NCI-H1694 treated with DMSO at 0.1 percent for 48 hours (cell line): ENCODE measurements around the gene MESP2.

Experiments
- DNase-seq: peaks from one replicate; lab custom pipeline; 2025; lab: John Stamatoyannopoulos, UW

MESP2 gene

DNA sequence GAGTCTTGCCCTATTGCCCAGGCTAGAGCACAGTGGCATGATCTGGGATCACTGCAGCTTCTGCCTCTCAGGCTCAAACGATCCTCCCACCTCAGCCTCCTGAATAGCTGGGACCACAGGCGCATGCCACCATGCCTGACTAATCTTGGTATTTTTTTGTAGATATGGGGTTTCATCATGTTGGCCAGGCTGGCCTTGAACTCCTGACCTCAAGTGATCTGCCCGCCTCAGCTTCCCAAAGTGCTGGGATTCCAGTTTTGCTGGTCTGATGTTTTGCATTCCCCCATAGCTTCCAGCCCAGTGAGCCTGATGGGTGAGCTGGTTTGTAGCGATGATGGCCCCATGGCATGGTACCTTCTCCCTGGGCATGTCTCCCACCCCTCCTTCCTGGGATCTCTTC lies 20.4 kb upstream of the MESP2 start:
- DNase-seq, result no peak

DNA sequence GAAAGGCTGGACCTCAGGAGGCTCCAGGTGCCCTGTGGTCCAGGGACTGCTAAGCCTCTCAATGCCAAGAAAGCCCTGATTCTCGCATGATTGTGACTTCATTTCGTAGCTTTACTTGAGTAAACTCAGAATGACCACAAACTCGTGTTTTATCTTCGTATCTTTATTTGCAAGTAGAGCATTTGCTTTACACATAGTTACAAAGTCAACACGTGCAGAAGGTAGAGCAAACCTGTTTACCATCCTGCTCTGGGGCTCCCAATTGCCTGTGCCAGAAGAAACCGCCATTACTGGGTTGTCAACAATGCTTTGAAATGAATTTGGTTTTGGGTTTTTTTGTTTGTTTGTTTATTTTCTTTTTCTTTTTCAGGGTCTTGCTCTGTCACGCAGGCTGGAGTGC lies 19.2 kb upstream of the MESP2 start:
- no peak for DNase-seq

DNA sequence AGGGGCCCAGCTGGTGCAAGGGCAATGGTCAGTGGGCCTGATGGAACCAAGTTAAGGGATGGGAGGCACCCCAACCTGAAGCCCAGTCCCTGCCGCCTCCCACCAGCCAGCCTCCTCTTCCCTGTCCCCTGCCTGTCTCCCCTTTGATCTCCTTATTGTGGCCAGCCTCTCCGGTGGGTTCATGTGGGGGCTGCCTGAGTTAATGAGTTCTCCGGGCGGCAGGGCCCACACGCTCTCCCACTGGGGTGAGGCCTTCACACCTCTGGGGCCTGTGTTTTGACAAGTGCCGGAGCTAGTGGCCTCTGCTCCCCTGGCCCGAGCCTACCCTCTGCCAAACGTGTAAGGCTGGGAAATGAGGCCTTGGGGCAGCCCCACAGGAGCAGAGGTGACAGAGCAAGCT lies 17.8 kb upstream of the MESP2 start:
- no peak for DNase-seq

DNA sequence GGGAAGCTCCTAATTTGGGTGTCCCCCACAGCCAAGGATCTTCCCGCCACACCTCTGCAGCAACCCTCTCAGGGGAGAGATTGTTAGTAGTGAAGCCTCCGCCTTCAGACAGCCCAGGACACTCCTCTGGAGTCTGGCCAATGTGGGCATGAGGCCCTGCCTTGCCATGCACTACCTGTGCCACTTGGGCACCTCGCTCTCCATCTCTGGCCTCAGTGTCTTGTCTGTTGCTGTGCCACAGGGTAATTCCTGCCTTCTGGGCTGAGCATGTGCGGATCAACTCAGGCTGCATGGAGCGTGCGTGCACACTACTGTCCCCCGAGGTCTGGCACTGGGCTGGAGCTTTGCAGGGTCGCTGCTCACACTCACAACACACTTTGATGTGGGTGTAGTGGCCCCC lies 17.2 kb upstream of the MESP2 start:
- DNase-seq, result no peak

DNA sequence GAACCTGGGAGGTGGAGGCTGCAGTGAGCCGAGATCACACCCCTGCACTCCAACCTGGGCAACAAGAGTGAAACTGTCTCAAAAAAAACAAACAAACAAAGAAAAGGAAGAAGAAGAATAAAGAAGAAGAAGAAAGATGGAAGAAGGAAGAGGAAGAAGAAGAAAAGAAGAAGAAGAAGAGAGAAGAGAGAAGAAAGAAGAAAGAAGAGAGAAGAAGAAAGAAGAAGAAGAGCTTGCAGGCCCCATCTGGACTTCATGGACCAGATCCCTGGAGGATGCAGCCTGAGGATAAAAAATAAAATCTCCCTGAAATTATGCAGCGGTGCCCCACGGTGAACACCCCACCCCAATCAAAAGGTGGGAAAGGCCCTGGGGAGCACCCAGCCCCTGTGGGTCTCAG lies 16.3 kb upstream of the MESP2 start:
- DNase-seq, result no peak

DNA sequence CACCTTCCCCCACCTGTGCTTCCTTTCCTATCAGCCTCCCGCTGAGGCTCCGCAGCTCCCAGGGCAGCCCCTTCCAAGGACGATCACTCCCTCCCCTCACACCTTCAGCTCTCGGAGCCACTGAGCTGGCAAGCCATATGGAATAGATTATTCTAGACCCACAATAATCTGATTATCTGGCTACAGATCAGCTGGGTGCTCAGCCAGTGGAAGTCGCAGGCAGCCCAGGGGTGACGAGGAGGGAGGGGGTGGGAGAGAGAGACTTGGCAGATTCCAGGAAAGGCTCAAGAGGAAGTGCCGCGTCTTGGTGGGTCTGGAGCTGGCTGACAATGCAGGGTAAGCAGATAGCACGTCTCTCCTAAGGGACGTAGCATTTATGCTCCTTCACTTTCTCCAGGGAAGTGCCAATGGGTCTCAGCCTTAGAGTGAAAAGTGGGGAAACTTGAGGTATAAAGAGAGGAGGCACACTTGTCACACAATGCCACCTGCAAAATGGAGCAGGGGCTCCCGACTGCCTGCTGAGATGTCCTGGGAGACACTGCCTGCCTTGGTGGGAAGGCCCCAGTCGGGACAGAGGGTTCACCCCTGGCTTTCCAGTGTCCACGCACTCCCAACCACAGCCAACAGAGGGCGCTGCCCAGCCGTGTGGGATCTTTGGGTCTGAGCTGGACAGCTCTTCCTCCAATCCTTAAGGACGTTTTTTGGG lies 15.7 kb upstream of the MESP2 start:
- DNase-seq, result peak; percentile 10

DNA sequence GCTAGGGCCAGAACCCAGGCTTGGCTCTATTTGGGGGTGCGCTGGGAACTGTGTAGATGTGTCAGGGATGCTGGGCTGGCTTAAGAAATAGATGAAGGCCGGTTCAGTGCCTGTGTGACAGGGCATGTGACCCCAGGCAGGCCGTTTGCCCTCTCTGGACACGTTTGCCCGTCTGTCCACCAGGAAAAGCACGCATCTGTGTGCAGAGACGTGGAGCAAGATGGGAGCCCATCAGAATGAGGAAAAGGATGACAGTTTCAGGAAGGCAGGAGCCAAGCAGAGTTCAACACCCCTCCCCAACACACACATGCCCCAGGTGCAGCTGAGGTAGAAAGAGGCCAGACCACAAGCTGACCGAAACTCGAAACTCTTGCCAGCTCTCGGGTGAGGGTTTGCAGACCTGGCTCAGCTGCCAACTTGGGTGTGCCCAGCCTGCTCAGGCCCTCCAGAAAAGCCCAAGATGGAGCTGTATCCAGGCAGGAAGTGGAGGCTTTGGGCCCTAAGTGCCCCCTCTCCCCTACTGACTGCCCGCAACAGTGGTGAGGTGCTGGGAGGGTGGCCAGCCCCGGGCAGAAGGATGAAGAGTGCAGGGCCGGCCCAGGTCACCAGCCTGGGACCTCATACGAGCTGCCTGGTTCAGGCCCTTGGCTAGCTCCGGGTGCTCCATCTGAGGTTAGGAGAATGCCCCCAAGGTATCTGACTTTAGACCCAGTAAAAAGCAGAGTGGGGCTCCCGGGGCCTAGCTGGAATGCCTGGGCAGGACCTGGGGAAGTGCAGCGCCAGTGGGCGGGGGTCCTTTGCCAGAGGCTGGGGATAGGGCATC lies 14.9 kb upstream of the MESP2 start:
- DNase-seq, result no peak

DNA sequence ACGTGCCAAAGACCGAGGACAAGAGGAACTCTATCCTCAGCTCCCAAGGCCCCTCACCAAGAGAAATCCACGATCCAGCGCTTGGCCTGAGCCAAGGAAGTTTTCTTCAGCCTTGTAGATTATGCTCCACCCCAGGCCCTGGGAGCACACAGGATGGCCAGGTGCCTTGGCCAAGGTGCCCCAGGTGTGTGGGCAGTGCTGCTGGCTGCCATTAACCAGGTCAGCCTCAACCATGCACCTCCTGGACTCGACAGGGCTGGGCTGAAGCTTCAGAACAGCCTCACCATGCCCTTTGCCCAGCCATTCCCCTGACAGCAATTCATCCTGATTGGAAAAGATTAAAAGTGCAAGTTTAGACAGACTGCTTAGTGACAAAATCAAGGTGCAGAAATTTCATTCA lies 14.2 kb upstream of the MESP2 start:
- DNase-seq, result no peak

DNA sequence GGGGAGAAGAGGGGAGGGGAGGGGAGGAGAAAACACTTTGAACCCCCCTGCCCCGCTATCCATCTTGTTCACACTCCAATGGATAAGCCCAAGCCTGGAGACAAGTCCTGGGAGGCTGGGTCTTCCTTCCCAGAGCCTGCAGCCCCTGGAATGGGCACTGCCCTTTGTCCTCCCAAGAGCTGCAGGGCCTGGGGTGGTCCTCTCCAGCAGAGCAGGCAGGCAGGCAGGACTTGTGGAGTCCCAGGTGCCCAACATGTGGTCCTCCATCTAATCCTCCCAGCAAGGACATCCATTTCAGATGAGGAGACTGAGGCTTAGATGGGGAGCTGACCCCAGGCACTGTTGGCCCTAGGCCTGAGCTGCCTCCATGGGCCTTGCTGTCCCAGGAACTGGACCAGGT lies 10.4 kb upstream of the MESP2 start:
- DNase-seq, result no peak

DNA sequence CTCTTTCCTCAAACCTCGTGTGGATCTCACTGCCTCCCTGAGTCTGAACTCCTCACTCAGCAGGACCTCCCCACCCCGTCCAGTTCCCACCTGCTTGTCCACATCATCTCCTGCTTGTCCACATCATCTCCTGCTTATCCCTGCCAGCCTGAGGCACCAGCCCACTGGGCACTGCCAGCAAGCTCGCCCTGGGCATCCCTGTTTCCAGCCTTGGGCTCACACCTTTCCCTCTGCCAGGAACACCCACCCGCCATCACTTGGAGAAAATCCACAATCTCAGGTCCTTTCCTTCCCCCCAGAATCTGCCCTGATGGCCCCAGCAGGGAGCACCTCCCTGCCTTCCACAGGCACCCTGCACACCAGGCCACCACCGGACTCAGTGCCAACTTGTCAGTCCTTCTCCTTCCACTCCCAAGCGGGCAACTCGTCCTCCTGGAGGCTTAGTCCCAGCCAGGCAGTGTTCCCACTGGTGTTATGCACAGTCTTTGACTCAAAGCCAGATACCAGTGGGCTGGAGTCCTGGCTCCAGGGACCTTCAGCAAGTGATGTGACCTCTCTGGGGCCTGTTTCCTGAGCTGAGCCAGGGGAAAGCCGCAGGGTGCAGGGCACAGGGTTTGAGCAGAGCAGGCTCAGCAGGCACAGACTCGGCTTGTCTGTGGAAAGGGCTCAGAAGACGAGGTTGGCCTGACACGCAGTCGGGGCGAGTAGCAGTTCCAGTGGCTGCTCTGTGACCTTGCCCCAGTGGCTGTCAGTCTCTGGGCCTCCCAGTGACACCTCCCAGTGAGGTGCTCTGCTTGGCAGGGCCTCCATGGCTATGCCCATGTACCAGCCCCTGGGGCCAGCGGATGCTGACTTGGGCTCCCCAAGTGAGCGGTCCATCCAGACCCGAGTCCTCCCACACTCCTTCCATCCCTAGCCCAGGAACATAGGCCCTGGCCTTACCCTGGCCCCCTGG lies 9.5 kb upstream of the MESP2 start:
- DNase-seq, result no peak

DNA sequence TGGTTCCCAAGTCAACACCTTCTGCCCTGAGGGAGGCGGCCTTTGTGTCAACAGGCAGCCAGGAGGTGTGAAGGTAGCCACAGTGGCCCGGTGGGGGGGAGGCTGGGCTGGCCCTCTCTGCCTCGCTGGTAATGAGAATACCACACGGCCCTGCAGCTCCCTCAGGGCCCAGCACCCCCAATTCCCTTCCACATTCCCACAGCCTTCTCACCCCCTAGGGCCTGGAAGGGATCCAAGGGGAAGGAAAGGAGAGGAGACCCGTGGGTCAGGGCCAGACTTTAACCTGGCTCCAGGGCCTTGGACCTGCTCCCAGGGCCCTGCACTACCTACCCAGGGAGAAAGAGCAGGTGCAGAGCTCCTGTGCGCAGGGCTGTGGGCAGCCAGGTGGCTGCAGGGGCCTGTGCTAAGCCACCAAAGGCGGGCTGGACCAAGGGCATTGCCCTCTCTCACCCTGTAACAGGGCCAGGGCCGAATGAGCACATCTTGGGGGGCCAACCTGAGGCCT lies 8.7 kb upstream of the MESP2 start:
- DNase-seq, result no peak

DNA sequence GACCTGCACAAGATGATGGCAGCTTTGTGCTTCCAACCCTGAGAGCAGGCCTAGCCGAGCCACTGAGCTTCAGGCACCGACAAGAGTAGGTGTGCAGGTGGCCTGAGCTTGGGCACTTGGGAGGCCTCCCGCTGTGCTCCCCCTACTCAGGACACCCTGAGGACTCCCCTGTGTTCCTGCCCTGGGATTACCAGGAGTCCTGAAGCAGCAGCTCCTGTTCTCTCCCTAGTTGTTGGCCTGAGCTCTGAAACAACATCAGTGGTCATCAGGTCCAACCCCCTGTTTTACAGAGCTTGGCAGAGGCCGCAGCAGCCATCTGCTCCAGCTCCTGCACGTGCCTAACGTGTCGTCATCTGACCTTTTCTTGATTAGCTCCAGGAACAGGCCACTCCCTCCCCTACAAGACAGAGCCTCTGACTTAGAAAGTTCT lies 8.0 kb upstream of the MESP2 start:
- no peak for DNase-seq

DNA sequence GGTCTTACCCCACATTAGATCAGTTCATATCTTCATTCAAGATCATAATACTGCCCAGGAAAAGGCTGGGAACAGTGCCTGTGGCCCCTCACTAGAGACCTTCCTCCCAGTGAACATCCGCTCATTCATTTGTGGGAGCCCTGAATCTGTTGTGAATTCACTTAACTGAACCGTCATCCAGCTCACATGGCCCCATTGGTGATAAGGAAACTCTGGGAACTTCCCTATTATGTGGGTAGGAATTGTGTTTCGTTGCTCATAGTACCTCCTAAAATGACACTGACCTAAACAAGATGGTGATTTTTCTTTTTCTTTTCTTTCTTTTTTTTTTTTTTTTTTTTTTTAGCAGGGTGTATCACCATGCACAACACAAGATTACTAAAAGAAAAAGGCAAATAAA lies 6.8 kb upstream of the MESP2 start:
- DNase-seq, result no peak

DNA sequence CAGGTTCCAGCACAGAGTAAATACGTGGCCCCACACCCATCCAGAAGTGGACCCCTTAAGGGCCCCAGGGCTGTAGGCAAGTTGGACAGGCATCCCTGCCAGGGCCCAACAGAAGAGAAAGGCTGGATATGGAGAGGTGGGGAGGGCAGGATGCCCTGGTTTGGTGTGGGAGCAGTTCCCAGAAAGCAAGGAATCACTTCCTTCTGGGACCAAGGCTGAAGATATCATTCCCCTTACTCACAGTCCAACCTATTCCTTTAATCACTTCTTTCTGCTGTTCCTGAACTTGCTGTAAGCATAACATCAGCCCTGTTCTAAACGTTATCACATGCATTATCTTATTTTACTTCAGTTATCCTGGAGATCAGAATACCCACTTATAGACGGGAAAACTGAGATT lies 6.1 kb upstream of the MESP2 start:
- no peak for DNase-seq

DNA sequence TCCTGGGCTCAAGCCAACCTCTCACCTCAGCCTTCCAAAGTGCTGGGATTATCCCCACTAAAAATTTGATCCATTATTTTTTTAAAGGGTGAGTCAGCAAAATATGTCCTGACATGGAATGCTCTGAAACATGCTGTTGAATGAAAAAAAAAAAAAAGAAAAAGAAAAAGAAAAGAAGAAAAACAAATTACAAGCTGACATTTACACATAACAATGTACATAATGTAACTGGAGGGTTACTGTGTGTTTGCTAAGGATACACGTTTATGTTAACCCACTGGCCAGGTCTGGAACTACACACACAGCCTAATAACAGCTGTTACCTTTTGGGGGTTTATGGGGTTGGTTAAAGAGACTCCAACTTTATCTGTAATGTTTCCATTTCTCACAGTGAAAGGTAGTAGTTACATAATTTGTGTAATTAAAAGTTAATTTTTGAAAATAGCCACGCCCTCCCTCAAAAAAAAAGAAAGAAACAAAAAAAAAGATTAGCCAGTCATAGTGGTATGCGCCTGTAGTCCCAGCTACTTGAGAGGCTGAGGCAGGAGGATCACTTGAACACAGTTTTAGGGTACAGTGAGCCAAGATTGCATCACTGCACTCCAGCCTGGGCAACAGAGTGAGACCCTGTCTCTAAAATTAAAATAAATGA lies 3.1 kb upstream of the MESP2 start:
- no peak for DNase-seq

DNA sequence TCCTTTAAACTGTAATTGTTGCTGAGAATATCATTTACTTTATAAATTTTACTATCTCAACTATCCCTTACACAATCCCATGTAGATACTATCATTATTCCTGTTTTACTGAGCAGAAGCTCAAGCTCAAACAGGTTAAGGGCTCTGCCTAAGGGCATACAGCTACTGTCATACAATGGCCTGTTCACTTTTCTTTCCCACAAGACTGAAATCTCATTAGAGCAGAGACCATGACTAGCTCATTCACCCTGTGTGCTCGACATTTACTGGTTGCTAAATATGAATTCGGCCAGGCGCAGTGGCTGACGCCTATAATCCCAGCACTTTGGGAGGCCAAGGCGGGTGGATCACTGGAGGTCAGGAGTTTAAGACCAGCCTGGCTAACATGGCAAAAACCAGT lies 1.6 kb upstream of the MESP2 start:
- DNase-seq, result no peak

DNA sequence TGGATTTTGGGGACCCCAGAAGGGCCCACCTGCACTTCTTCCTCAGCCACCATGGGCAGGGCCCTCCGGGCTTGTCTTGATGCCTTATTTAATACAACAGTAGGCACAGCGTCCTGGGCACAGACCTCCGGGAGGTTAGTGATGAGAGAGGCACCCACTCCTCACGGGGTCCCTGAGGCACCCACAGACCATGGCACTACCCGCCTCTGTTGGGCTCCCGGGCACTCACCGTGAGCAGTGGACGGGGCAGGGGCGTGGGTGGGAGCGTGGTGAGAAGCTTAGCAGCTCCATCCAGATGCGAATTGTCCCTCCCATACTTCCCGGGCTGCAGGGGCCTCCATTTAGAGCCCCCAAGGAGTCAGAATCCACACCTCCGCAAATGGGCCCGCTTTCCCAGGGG lies 317 bp upstream of the MESP2 start:
- no peak for DNase-seq

DNA sequence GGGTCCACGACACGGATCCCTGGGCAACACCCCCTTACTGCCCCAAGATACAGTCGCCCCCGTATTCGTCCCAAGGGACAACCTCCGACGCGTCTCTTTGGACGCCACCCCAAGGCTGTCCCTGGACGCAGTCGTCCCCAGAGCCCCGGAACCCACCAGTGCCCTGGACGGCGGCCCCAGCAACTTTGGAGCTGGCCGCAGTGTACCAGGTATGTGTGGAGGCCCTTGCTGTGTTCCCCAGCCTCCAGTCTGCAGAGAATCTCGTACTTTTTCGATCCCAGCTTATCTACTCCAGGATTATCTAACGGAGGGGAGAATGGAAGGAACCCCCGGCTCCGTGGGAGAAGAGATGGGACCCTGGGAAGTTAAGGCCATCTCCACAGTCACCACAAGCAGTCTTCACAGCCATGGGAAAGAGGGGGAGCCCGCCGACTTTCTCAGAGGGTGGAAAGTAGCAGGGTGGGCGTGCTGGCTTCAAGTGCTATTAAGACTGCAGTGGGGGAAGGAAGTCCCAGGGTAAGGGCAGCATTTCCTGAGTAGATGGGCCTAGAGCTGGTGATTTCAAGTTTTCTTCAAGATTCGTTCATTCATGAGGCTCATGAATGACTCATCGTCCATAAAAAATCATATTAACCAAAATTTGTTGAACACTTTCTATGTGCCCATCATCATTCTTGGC lies 1.1 kb downstream of the MESP2 start:
- no peak for DNase-seq

DNA sequence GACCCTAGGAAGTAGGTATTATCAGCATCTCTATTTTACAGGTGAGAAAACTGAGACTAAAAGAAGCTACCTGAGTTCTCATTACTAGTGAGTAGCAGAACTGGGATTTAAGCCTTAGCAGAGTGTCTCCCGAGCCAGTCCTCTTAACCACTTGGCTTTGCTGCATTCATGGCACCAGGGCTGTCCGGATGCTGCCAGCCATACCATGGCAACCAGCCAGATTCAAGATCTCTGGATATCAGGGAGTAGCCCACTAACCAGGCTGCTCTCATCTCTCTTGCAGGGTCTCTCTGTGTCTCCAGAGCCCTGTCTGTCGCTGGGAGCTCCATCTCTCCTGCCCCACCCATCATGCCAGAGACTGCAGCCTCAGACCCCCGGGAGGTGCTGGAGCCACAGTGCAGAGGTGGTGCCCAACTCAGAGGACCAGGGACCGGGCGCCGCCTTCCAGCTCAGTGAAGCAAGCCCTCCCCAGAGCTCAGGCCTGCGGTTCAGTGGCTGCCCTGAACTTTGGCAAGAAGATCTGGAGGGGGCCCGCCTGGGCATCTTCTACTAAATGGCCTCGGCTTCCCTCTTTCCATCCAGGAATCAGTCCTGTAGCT lies 1.7 kb downstream of the MESP2 start:
- DNase-seq, result no peak

DNA sequence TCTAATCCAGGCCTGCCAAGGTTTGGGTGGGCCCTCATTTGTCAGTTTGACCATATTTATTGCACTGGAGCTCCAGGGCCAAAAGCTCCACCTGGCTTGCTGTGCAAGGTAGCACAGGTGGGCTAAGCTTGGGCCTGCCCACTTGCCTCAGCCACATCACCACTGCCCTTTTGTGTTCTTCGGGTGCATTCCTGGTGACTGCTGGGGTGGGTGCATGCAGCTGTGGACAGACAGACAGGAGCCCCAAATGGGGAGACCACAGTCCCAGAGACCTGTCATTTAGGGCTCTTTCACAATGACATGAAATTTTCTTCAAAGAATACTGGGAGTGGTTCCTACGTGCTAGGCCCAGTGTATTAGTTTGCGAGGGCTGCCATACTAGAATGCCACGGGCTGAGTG lies 2.7 kb downstream of the MESP2 start:
- no peak for DNase-seq

DNA sequence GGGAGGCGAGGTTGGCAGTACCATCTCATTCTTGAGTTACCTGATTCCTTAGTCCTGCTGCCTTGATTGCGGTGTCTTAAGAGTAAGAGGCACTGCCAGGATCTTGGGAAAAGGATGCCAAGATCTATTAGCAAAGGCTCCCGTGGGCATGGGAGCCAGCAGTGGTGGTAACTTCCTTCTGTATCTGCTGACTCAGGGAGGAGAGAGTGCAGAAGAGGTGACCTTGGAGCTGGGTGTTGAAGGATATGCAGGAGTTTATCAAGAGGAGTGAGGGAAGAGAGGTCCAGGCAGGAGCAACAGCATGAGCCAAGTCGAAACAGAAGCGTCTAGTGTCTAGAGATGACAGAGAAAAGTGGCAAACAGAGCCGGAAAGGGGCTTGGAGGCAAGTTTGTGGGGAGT lies 4.5 kb downstream of the MESP2 start:
- DNase-seq, result no peak
